GM12878 (cell line): Measurements from ENCODE around the gene PRKN. TPM values are rescaled to one million over a fixed set of nuclear protein-coding genes. Genes with fewer than 3 reads are reported as not detected.

Experiments used
- ATAC-seq: fragments of 200-7000 bp; cut with Tn5 transposase; 3 replicates; pipeline ENCODE4 v1.9.1; 2020; ENCODE audit warnings: mild to moderate bottlenecking, moderate library complexity
- BruUV-seq: library from RNA; stranded (reverse); fragments of 400-500 nt; replicated peaks from 2 replicates; lab custom pipeline; 2021; lab: Mats Ljungman, UMichigan
- CTCF ChIA-PET: fragments of 300-600 bp; sonication (Branson Sonifier 250); formaldehyde crosslinking; extraction: SDS; loops from one replicate; lab custom pipeline; 2021; ENCODE audit warnings: inconsistent platforms; lab: Yijun Ruan, JAX
- POLR2A ChIA-PET: fragments of 350-600 bp; formaldehyde crosslinking; extraction: SDS; loops from one replicate; lab custom pipeline; 2021; ENCODE audit warnings: inconsistent platforms; lab: Charles Lee
- RAD21 ChIA-PET: fragments of 300-600 bp; sonication (Branson Sonifier 250); formaldehyde crosslinking; loops from one replicate; lab custom pipeline; 2023; ENCODE audit warnings: antibody characterized with exemption; ENCODE audit not compliant: unreplicated experiment; lab: Charles Lee
- SMC1A ChIA-PET: fragments of 300-600 bp; sonication (Branson Sonifier 250); formaldehyde crosslinking; loops from one replicate; lab custom pipeline; 2023; ENCODE audit not compliant: unreplicated experiment, uncharacterized antibody; lab: Charles Lee
- DNase-seq: peaks from one replicate; pipeline ENCODE4 v3.0.0-alpha.2; 2011; ENCODE audit warnings: low read depth, low spot score
- FAIRE-seq: peaks from 3 replicates; lab custom pipeline; 2011; peaks lifted over from hg19 to GRCh38; lab: Jason Lieb, UNC
- H2AFZ ChIP-seq: 2 replicates; pipeline ENCODE4 v1.6.0; 2011; ENCODE audit warnings: low read depth, low read length, control low read depth; ENCODE audit not compliant: control insufficient read depth
- H3K27ac ChIP-seq: 2 replicates; pipeline ENCODE4 v1.5.1; 2011; ENCODE audit warnings: control low read depth; ENCODE audit not compliant: control insufficient read depth, insufficient read depth
- H3K27me3 ChIP-seq, 2 experiments: replicated peaks in 1 of 2; 2 replicates each; pipeline versions ENCODE4 v1.6.0 to v1.6.1; 2011; ENCODE audit warnings: low read length in 1 of 2; ENCODE audit not compliant: control insufficient read depth in 2 of 2, insufficient read depth in 2 of 2
- H3K36me3 ChIP-seq, 2 experiments: 2 replicates each; pipeline ENCODE4 v1.5.1; 2011; ENCODE audit warnings: low read length in 1 of 2; ENCODE audit not compliant: control insufficient read depth in 2 of 2, insufficient read depth in 2 of 2
- H3K4me1 ChIP-seq: 2 replicates; pipeline ENCODE4 v1.6.1; 2011; ENCODE audit warnings: mild to moderate bottlenecking, low read length, moderate library complexity, mixed read lengths; ENCODE audit not compliant: control insufficient read depth, insufficient read depth
- H3K4me2 ChIP-seq: 2 replicates; pipeline ENCODE4 v1.6.0; 2011; ENCODE audit warnings: control low read depth; ENCODE audit not compliant: control insufficient read depth, insufficient read depth
- H3K4me3 ChIP-seq: fragments of 200-600 bp; sonication (generic); 2 replicates; pipeline ENCODE4 v1.5.1; 2016
- H3K79me2 ChIP-seq: 2 replicates; pipeline ENCODE4 v1.6.0; 2011; ENCODE audit warnings: low read length; ENCODE audit not compliant: control insufficient read depth, insufficient read depth
- H3K9ac ChIP-seq: 2 replicates; pipeline ENCODE4 v1.8.0; 2011; ENCODE audit warnings: low read length, control low read depth, mixed read lengths; ENCODE audit not compliant: control insufficient read depth, insufficient read depth
- H3K9me3 ChIP-seq: replicated peaks from 3 replicates; pipeline ENCODE4 v1.5.1; 2011; ENCODE audit warnings: mild to moderate bottlenecking, low read length; ENCODE audit not compliant: control insufficient read depth, insufficient read depth
- H4K20me1 ChIP-seq: 2 replicates; pipeline ENCODE4 v1.6.0; 2011; ENCODE audit not compliant: control insufficient read depth, insufficient read depth
- BRCA1 ChIP-seq: IDR thresholded peaks from 2 replicates; pipeline ENCODE4 v1.6.1; 2011; ENCODE audit warnings: low read depth, low read length, improper control_type of control experiment
- CREB1 ChIP-seq: IDR thresholded peaks from 2 replicates; pipeline ENCODE4 v1.6.1; 2012; ENCODE audit warnings: low read depth, mild to moderate bottlenecking, inconsistent platforms
- EGR1 ChIP-seq, 2 experiments: IDR thresholded peaks; 1 replicate in 1 of 2; 2 replicates in 1 of 2; pipeline ENCODE4 v1.6.1; 2011 to 2012; ENCODE audit warnings: low read depth in 2 of 2, low read length in 2 of 2, borderline replicate concordance in 1 of 2, mild to moderate bottlenecking in 1 of 2, moderate library complexity in 1 of 2
- FOXK2 ChIP-seq: fragments of 450-650 bp; IDR thresholded peaks from 2 replicates; pipeline ENCODE4 v1.6.1; 2017; ENCODE audit warnings: mild to moderate bottlenecking, moderate library complexity
- HDAC2 ChIP-seq: fragments of 200-600 bp; sonication (generic); IDR thresholded peaks from 2 replicates; pipeline ENCODE4 v1.6.1; 2017
- IRF3 ChIP-seq: fragments of 450-650 bp; IDR thresholded peaks from 2 replicates; pipeline ENCODE4 v1.6.1; 2014; ENCODE audit warnings: mild to moderate bottlenecking
- MAX ChIP-seq: IDR thresholded peaks from 2 replicates; pipeline ENCODE4 v1.6.1; 2012; ENCODE audit warnings: low read depth, low read length, improper control_type of control experiment
- ZNF274 ChIP-seq: IDR thresholded peaks from one replicate; pipeline ENCODE4 v1.8.0; 2011; ENCODE audit not compliant: insufficient read length, insufficient read depth
- WGBS: methylation state at CpG from one replicate; pipeline ENCODE4 v1.1.6; 2016; ENCODE audit warnings: low lambda C conversion rate; ENCODE audit not compliant: insufficient replicate concordance, insufficient coverage; ENCODE audit errors: missing lambda C conversion rate; 5-methylcytosine and 5-hydroxymethylcytosine counted together
- in situ Hi-C: fragments of 300-500 bp; cut with MboI; formaldehyde crosslinking; loops from 9 replicates; pipeline ENCODE4 v1.14.3; 2018; ENCODE audit warnings: mixed read lengths
- intact Hi-C: fragments of 100-400 bp; cut with micrococcal nuclease; formaldehyde crosslinking; loops from one replicate; pipeline ENCODE4 v1.14.2; 2022; ENCODE audit not compliant: unreplicated experiment
- polyA plus RNA-seq, 11 experiments: library from polyadenylated mRNA; depleted of rRNA in 4 of 11; unstranded in 6 of 11; stranded (reverse) in 5 of 11; fragments of >200 nt; fragmentation: Nextera tagmentation in 4 of 11; fragmentation: Illumina TruSeq in 1 of 11; extraction: Ambion mirVana in 4 of 11; extraction: Trizol in 1 of 11; gene quantifications; 1 replicate in 1 of 11; 2 replicates in 10 of 11; pipeline versions ENCODE4 v1.2.1 to v1.2.3, GENCODE V29; 2011 to 2016; ENCODE audit warnings: inconsistent platforms in 2 of 11, missing spikeins in 2 of 11, low read depth in 1 of 11
- total RNA-seq, 4 experiments: library from RNA; depleted of rRNA in 3 of 4; stranded (reverse); fragments of >200 nt in 3 of 4; fragmentation: Illumina TruSeq in 1 of 4; extraction: Trizol in 1 of 4; gene quantifications; 2 replicates each; pipeline versions ENCODE4 v1.2.1 to v1.2.3, GENCODE V29; 2013 to 2021

PRKN gene
- total and polyA plus RNA-seq, 10 of the 15 experiments (the other 5 are each of a cell fraction or from before 2014, with no cell fraction given) = 0.06 to 0.09 TPM; not detected in 8

- in situ Hi-C loops (no loop called here), intact Hi-C loops (no loop called here)
- SMC1A ChIA-PET = no interaction called here
- H3K4me1 ChIP-seq = no peaks in the 10 kb centered on the region
- H4K20me1 ChIP-seq = no peaks in the 10 kb centered on the region
- H3K27ac ChIP-seq = no peak overlapping the region
- TF ChIP-seq IRF3 = no peak
- TF ChIP-seq EGR1 (IDR thresholded peaks at IDR 0.05; ENCODE audit: borderline replicate concordance in 1 of 2, low read depth in 2 of 2, low read length in 2 of 2) = no peak
- no peak for TF ChIP-seq HDAC2
- no peak for TF ChIP-seq FOXK2
- no peak for TF ChIP-seq ZNF274
- TF ChIP-seq MAX = no peak
- TF ChIP-seq CREB1 = no peak
- TF ChIP-seq BRCA1 = no peak
- H3K9me3 ChIP-seq = no peaks in the 10 kb centered on the region
- no peaks in the 10 kb centered on the region for H3K27me3 ChIP-seq
- H2AFZ ChIP-seq = no peak overlapping the region
- no peak overlapping the region for H3K9ac ChIP-seq
- CTCF ChIA-PET = no interaction called here
- no peak overlapping the region for H3K4me3 ChIP-seq
- DNase-seq (no peak), ATAC-seq (no peak), FAIRE-seq (no peak)
- no peaks in the 10 kb centered on the region for H3K36me3 ChIP-seq
- WGBS = 48% methylated on average over 6 of the region's 6 CpGs
- no peak overlapping the region for H3K4me2 ChIP-seq
- H3K79me2 ChIP-seq = no peaks in the 10 kb centered on the region
- RAD21 ChIA-PET = no interaction called here
- no TSS peak for BruUV-seq
- POLR2A ChIA-PET = no interaction called here
Observed at GRCh38 chr6:162149786-162150185, 577.8 kb downstream of the PRKN start.
